GM13976 (cell line): Measurements from ENCODE around the gene MFSD11.
"Not testable (repeated sequence)": the region's sequence is repeated elsewhere in the genome, so short reads cannot be mapped to it uniquely, and the experiment has no call there.

Experiments
- DNase-seq: peaks from one replicate; pipeline ENCODE4 v3.0.0; 2012; ENCODE audit warnings: low spot score
- in situ Hi-C: fragments of 300-500 bp; cut with MboI; formaldehyde crosslinking; loops from one replicate; pipeline ENCODE4 v1.12.0; 2022; ENCODE audit warnings: low sequenced_read_pairs, mixed read lengths, inconsistent platforms; ENCODE audit not compliant: unreplicated experiment
- TF ChIP-seq, protein P1 (sequence below): IDR thresholded peaks from 2 replicates; pipeline ENCODE4 v1.5.1; 2012; ENCODE audit warnings: borderline replicate concordance, mild to moderate bottlenecking; ENCODE audit not compliant: insufficient read depth; ENCODE audit errors: extremely low read depth, missing control alignments, control extremely low read depth

The MFSD11 gene

DNA sequence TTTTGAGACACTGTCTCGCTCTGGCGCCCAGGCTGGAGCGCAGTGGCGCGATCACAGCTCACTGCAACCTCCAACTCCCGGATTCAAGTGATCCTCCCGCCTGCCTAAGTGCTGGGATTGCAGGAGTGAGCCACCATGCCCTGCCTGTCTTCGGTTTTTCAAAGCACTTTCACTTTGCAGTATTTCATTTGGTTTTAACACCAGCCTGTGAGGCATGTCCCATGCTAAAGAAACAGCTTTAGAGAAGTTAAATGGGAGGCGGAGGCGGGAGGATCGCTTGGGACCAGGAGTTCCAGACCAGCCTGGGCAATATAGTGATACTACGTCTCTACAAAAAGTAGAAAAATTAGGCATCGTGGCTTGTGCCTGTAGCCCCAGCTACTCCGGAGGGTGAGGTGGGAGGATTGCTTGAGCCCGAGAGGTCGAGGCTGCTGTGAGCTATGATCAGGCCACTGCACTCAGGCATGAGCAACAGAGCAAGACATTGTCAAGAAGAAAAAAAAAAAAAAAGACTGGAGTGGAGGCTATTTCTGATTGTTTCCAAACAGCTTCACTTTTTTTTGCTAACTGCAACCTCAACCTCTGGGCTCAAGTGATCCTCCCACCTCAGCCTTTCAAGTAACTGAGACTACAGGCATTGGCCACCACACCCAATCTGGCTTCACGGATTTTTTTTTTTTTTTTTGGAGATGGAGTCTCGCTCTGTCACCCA, 10.0 kb upstream of the MFSD11 start:
- TF ChIP-seq, protein P1, sequence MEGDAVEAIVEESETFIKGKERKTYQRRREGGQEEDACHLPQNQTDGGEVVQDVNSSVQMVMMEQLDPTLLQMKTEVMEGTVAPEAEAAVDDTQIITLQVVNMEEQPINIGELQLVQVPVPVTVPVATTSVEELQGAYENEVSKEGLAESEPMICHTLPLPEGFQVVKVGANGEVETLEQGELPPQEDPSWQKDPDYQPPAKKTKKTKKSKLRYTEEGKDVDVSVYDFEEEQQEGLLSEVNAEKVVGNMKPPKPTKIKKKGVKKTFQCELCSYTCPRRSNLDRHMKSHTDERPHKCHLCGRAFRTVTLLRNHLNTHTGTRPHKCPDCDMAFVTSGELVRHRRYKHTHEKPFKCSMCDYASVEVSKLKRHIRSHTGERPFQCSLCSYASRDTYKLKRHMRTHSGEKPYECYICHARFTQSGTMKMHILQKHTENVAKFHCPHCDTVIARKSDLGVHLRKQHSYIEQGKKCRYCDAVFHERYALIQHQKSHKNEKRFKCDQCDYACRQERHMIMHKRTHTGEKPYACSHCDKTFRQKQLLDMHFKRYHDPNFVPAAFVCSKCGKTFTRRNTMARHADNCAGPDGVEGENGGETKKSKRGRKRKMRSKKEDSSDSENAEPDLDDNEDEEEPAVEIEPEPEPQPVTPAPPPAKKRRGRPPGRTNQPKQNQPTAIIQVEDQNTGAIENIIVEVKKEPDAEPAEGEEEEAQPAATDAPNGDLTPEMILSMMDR: no peak
- in situ Hi-C loops: no loop called here

DNA sequence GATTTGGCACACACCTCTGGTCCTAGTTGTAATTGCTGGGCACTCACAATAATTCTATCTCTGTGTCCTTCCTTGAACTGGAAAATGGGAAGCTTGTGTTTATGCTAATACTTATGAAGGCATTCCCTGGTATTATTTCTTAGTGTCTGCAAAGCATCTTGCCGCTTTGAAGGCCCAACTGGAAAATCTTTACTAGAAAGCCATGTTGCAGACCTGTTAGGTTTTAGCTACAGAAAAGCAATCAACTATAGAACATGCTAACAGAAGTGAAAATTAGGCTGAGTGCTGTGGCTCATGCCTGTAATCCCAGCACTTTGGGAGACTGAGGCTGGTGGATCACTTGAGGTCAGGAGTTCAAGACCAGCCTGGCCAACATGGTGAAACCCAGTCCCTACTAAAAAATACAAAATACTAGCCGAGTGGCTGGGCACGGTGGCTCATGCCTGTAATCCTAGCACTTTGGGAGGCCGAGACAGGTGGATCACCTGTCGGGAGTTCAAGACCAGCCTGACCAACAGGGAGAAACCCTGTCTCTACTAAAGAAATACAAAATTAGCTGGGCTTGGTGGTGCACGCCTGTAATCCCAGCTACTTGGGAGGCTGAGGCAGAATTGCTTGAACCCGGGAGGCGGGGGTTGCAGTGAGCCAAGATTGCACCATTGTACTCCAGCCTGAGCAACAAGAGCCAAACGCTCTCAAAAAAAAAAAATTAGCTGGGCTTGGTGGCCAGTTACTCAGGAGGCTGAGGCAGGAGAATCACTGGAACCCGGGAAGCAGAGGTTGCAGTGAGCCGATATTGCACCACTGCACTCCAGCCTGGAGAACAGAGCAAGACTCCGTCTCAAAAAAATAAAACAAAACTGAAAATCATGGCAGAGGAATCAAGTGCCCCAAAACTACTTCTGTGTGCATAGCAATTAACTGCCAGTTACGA, 5.9 kb upstream of the MFSD11 start:
- DNase-seq, in situ Hi-C loops: not testable (repeated sequence)

More for the DNA sequence above, 10.0 kb upstream of the MFSD11 start:
- DNase-seq: no peak

DNA sequence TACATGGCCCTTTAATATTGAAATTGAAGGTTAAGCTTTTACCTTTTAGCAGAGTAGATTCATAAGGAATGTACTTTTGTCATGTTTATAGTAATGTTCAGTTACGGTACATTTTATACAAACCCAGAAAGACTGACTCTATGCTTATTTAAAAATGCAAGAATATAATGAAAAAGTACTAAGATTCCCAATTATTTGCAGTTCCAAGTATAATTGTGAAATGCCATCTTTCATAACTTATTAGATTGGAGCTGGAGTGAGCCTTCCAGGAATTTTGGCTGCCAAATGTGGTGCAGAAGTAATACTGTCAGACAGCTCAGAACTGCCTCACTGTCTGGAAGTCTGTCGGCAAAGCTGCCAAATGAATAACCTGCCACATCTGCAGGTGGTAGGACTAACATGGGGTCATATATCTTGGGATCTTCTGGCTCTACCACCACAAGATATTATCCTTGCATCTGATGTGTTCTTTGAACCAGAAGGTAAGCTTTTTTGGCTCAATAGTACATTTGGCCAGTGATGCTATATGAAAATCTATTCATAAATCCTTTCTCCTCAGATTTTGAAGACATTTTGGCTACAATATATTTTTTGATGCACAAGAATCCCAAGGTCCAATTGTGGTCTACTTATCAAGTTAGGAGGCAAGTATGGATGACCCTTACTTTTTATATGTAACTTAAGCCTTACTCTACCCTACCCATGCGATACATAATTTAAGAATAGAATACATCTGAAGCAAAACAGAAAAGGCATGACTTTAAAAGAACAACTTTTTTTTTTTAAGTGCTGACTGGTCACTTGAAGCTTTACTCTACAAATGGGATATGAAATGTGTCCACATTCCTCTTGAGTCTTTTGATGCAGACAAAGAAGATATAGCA, 4.9 kb upstream of the MFSD11 start:
- no peak for DNase-seq
- in situ Hi-C loops: no loop called here
- TF ChIP-seq, protein P1: no peak

DNA sequence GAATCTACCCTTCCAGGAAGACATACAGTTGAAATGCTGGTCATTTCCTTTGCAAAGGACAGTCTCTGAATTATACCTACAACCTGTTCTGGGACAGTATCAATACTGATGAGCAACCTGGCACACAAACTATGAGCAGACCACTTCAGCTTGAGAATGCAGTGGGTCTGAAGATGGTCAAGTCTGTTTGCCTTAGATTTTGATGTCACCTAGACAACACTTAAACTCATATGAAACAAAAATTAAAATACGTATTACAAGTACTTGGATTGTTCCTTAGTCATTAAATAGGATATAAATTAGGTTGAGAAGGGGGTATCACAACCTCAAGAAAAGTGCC, 4.3 kb upstream of the MFSD11 start:
- no peak for DNase-seq
- TF ChIP-seq, protein P1: no peak
- in situ Hi-C loops: no loop called here

DNA sequence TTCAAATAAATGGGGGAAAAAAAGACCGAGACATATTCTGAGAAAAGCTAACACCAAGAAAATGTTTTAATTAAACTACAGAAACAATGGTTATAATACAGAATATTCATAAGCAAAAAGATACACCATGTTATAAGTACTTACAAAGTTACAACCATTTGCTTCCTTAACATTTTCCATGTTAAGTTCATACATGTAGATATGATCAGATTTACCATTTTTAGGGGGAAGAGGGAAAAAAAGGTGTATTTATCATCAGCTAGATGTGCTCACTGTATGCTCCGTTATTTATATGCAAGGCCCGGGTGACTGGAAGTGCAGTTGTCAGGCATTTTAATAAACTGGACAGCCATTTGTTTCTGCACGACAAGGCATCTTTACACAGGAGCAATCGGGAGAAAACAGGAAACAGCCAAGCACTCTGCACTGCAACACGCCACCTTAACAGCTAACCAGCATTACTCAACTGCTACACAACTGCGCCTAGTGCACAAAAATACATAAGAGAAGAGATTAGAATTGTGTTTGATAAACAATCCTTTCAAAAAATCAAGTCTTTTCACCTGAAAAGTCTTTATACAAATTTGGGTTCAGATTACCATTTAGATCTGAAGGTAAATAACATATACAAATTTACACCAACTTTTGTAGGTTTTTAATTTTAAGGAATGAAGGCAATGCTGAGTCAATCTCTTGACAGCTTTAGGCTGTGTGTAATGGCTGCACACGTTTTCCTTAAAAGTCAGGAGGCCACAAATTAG, 3.7 kb upstream of the MFSD11 start:
- in situ Hi-C loops: no loop called here
- TF ChIP-seq, protein P1: no peak
- no peak for DNase-seq

DNA sequence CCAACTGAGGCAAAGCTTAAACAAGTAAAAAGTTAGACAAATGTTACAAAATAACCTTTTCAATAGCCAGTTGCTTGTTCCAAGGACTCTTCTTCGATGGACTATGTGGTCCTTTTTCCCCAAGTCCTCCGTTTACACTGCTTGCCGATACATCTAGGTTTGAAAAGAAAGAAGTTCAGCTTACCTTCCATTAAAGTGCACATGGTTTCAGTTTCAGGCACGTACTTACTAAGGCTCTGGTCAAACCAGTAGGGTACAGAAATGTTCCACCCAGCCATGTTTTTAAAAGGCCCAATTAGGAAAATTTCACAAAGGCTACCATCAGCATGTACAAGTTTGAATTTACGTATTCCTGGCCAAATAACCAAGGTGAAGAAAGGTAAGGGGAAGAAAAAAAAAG, 2.9 kb upstream of the MFSD11 start:
- in situ Hi-C loops: no loop called here

More for the DNA sequence above, 2.9 kb upstream of the MFSD11 start:
- TF ChIP-seq, protein P1: no peak
- no peak for DNase-seq
